Measurements from ENCODE around the gene NR2F1-AS1.

The NR2F1-AS1 gene

DNA sequence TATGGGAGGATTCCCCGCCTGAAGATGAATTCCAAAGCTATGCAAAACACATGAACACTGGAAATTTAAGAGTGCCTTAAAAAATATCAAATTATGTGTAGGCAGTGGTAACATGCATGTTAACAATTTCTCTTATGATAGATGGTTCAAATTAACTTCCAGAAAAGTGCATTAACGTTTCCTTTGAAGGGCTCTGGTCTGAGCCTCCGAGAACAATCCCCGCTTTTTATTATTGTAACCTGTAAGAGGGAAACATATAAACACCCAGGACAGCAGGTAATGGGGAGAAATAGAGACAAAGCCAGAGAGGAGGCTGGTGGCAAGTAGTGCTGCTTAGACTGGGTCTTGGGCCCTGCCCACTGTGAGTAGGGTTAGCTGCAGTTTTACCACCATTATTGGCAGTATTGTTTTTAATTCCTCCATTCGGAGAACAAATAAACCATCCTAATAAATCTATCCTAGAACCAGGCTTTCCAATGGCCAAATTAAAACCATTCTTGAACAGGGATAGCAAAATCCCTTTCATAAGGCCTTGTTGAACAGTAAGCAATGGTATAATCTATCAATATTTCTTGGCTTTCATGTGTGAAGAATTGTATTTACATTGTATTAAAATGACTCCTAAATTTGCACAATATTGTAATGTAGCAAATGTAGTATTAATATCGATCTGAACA is 8.3 kb upstream of the NR2F1-AS1 start:
- no peak for DNase-seq

- DNase-seq: no peak
Measured at GRCh38 chr5:93588352-93589151, 7.5 kb upstream of the NR2F1-AS1 start.

GRCh38 chr5:93587597-93588351 is 6.8 kb upstream of the NR2F1-AS1 start:
- DNase-seq: no peak

DNA sequence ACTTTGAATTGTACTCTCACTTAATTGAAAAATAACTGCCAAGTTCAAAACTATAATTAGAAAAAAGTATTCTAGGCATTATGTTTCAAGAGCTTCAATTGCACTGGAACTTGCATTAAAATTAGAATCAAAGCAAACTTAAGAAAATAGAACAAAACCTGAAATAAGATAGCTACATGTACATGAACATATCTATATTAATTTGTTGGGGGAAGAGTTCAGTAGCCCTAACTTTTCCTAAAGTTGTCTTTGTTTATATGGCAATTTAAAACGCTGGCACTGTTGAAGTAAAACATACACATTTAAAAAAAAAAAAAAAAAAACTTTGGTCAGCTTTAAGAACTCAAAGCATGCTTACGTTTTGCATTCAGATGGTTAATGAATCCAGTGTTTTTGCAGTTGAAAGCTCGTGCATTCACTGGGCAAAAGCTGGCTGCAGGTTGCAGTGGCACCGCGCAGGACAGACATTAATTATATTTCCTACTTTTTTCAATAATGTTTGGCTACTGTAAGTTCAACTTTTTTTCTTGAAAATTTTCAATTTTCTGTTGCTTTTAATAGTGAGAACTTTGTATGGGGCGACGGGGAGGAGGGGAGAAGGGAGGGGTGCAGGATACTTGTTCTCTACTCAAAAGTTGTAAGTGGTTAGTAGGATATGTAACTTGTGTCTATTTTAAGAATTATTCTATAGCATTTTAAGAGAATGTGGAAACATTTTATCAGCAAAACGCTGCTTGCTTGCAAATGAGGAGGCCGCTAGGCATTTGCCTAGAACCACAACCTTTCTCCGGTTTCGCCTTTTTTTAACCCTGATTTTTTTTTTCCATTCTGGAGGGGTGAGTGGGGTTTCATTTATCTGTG is 5.9 kb upstream of the NR2F1-AS1 start:
- no peak for DNase-seq

DNA sequence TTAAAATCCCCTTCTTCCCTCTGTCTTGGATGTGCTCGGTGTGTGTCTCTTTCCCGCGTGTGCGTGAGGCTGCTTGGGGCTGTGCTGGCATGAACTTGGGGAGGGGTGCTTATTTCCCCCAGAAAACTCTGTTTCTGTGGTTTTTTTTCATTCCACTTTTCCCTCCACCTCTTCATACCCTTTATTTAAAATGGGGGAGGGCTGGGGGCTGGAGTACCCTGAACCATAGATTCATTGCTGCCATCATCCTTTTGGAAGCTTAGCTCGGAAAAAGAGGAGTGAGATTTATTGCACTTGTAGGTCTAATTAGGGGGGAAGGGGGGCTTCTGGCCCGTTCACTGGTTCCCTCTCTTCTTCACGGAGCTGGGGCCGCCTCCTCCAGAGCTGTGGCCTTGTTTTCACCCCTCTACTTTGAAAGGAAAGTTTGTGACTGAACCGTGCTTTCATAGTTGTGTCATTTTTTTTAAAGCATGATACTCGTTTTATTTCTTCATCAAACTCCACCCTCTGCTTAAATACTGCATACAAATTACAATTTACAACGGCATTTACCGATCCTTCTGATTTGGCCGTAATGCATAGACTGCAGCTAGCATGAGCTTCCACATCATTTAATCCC is 4.9 kb upstream of the NR2F1-AS1 start:
- no peak for DNase-seq

DNA sequence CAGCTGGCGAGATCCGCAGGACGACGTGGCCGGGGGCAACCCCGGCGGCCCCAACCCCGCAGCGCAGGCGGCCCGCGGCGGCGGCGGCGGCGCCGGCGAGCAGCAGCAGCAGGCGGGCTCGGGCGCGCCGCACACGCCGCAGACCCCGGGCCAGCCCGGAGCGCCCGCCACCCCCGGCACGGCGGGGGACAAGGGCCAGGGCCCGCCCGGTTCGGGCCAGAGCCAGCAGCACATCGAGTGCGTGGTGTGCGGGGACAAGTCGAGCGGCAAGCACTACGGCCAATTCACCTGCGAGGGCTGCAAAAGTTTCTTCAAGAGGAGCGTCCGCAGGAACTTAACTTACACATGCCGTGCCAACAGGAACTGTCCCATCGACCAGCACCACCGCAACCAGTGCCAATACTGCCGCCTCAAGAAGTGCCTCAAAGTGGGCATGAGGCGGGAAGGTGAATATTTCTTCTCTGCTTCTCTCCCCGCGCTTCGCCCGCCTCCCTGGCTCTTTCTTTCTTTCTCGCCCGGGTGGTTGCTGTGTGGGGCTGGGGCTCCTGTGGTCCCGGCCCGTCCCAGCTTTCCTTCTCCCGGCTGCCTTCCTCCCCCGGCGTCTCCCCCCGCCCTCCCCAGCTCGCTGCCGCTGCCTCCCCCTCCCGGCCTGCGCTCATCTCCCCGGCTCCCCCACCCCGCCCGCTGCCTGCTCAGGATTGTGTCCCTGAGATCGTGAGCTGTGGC is 4.2 kb upstream of the NR2F1-AS1 start:
- no peak for DNase-seq

GRCh38 chr5:93584596-93585040 is 3.6 kb upstream of the NR2F1-AS1 start:
- no peak for DNase-seq

DNA sequence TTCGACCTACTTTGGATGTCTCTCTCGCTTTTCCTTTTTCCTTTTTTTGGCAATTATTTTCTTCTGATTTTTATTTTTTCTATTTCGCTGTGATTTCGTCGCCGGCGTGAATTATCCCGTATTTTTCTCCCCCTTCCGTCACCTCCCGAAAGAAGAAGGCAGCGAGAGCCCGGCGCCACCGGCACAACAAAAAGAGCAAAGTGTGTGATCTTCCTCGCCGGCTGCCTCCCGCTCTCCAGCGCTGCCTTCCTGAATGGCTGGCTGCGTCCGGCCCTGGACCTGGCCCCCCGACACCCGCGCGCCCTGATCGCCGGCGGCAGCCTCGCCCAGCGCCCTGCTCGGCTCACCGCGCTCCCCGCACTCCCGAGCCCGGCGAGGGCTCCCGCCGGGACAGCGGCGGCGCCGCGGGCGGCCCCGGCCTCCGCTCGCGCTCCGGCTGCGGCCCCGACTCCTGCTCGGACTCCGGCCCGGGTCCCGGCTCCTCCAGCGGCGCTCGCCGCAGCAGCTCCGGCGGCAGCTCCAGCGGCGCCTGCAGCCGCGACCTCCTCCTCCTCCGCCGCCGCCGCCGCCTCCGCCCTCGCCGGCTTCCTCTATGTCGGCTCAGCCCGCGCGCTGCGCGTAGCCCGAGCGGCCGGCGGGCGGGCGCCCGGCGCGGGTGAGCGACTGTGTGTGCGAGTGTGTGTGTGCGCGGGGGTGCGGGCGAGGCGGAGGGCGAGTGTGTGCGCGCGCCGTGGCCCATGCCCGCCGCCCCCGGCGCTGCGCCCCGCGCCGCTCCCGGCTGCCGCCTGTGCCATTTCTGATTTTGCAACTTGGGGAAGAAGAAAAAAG is 3.0 kb upstream of the NR2F1-AS1 start:
- no peak for DNase-seq

DNA sequence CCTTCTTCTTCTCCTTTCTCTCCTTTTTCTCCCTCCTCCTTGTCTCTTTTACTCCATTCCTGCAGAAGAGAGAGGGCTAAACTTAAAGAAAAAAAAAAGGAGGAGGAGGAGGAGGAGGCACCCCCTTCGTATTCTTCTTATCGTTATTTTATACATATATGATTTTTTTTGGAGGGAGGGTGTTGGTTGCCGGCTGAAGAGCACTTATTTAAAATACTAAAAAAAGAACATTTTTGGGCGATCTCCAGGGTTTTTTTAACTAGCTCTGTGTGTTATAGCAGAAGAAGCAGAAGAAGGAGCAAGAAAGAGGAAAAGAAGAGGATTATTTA is 2.4 kb upstream of the NR2F1-AS1 start:
- no peak for DNase-seq

GRCh38 chr5:93582677-93583438 is 1.8 kb upstream of the NR2F1-AS1 start, which contains the start of gene NR2F1:
Gene NR2F1, plus strand, starts transcription at chr5:93583222. Its CDS starts 1,802 bp downstream, at chr5:93585024.
- DNase-seq: peak; percentile 87

DNA sequence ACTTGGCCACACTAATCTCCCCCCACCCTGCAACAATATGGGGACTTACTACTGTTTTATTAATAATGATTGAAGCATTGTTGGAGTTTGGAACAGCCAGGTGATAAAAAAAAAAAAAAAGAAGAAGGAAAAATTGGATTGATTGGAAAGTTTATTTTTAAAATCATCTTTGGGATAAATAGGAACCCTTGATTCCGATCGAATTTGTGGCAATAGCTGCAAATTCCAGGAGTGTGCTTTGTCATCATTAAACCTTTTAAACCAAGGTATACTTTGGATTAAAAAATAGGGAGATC is 1.1 kb upstream of the NR2F1-AS1 start:
- no peak for DNase-seq

DNA sequence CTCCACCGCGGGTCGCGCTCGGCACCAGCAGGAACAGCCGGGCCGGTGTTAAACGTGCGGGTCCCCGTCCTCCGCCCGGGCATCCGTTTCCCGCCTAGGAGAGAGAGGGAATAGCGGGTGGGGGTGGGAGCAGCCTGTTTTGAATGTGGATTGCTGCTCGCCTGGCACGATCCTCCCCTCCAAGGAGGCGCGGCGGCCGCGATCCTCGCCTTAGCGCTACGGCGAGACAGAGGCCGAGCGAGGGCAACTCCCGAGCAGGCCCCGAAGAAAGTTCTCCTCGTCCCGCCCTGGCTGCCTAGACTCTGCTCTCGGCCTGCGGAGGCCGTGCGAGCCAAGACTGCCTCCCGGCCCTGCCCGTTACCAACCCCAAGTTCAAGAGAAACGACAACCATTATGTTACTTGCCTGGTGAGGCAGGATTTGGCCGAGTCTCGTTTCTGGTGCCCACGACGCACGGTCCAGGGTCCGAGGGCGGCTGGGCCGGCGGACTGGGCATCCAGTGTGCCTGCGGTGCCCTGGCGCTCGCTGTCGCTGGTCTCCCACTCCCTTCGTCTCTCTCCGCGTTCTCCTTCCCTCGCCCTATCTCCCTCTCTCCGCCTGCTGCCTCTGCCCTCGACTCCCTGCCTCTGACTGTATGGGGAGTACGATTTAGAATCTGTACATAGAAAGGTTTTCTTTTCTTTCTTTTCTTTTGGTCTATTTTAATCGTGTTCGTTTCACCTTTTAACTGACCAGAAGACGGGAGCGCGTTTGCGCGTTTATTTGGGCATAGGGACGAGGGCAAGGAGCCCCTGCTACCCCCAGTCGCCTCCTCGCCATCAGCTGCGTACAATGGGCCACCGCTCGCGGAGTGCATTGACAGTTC is 724 bp downstream of the NR2F1-AS1 start:
- DNase-seq: no peak

DNA sequence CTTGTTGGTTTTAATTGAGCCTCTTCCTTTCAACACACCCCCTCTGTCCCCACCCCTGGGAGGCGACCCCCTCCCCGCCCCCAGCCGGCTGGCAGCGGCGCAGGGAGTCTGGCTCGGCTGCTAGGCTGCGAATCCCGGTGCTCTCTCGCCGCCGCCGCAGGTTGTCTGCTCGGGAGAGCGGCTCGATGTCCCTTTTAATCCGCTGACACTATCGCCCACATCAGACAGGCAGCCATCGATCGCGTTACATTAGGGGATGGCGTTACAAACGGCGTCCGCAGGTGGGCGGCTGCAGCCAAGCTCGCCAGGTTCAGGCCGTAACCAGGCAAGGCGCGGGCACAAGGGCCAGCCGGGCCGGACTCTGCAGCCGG is 1.3 kb downstream of the NR2F1-AS1 start:
- no peak for DNase-seq

GRCh38 chr5:93578813-93579691 is 2.0 kb downstream of the NR2F1-AS1 start:
- DNase-seq: no peak

- DNase-seq: no peak
Measured at GRCh38 chr5:93577854-93578812, 2.9 kb downstream of the NR2F1-AS1 start.

- no peak for DNase-seq
Measured at GRCh38 chr5:93576994-93577853, 3.8 kb downstream of the NR2F1-AS1 start.
